ENCODE results near the gene MYB.

The MYB gene

DNA sequence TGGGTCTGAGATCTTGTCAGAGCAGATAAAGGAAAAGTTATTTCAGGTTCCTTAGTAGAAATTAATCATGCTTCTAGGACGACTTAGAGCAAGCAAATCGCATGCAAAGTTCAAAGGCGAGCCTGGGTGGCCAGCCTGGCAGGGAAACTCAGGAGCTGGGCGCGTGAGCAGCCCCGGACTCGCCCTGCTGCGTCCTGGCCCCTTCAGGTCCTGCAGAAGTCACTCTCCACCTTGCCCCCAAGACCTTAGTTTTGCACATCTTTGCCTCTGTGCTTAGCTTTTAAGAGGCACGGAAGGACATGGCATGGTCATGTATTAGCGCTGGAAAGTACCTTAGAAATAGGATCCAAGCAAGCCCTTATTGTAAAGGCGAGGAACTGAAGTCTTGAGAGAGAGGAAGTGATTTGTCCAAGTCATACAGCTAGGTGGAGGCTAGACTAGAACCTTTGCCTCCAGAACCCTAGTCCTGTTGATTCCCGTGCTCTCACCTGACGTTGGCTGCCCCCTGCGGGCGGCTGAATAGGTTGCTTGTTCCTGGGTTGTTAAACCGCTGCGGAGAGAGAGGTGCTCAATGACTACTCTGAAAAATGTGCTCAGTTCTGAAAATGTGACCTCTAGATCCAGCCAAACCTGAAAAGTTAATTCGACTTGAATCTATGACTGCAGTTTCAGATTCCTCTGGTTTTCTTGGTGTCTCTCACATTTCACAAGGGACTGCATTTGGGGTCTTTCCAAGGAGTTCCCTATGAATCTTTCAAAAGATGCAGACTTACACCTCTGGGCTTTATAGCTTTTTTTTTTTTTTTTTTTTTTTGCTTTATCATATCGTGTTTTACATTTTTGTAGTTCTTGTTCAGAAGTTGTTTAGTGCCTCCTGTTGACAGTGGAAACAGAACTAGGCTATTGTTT is 2.7 kb downstream of the MYB start:
- Histone ChIP-seq H4K20me1 (ENCODE audit: insufficient read depth) (no peaks in the 10 kb centered on the region), H3K79me2 (ENCODE audit: insufficient read depth, low read depth) (peaks cover 57% of the 10 kb centered on the region), H3K4me1 (ENCODE audit: low read depth, poor library complexity, severe bottlenecking) (peaks cover 38% of the 10 kb centered on the region), H3K36me3 (ENCODE audit: insufficient read depth) (peaks cover 6% of the 10 kb centered on the region; the same call in 1 of the 2 replicates), H3K4me3 (IDR thresholded peaks at IDR 0.05; ENCODE audit: insufficient read depth, low read depth, low read length) (no peak overlapping the region), H3K9ac (peak overlapping the region; percentile 88), H2AFZ (ENCODE audit: low read depth) (peak overlapping the region; percentile 27), H3K4me2 (peak overlapping the region; percentile 76), H3K27me3 (ENCODE audit: insufficient read depth, low read depth) (no peaks in the 10 kb centered on the region), H3K27ac (peak overlapping the region; percentile 93)
- TF ChIP-seq, protein P1, sequence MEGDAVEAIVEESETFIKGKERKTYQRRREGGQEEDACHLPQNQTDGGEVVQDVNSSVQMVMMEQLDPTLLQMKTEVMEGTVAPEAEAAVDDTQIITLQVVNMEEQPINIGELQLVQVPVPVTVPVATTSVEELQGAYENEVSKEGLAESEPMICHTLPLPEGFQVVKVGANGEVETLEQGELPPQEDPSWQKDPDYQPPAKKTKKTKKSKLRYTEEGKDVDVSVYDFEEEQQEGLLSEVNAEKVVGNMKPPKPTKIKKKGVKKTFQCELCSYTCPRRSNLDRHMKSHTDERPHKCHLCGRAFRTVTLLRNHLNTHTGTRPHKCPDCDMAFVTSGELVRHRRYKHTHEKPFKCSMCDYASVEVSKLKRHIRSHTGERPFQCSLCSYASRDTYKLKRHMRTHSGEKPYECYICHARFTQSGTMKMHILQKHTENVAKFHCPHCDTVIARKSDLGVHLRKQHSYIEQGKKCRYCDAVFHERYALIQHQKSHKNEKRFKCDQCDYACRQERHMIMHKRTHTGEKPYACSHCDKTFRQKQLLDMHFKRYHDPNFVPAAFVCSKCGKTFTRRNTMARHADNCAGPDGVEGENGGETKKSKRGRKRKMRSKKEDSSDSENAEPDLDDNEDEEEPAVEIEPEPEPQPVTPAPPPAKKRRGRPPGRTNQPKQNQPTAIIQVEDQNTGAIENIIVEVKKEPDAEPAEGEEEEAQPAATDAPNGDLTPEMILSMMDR (conservative IDR thresholded peaks at IDR 0.05; ENCODE audit: low read depth, low read length), result peak; percentile 83

DNA sequence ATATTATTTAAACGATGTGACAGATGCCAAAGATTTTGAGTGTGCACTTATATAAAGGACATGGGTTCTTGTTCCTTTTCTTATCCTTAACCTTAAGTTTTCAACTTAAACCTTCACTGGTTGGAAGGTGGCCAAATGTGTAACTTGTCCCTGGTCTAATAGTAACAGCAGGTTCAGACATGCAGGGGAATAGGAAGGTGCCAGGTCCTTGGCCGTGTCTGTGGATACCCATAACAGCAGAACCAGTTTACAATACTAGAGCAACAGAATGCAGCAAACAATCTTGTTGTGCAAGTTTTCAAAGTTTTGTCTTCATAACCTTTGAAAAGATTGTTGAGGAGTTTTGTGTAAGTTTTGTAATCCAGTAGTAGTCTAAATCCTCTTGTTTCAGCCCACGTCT is 4.4 kb downstream of the MYB start:
- Histone ChIP-seq H3K4me3 (IDR thresholded peaks at IDR 0.05; ENCODE audit: insufficient read depth, low read depth, low read length) (no peak overlapping the region), H3K27ac (no peak overlapping the region), H3K4me2 (no peak overlapping the region), H2AFZ (ENCODE audit: low read depth) (no peak overlapping the region), H3K79me2 (ENCODE audit: insufficient read depth, low read depth) (peaks cover 57% of the 10 kb centered on the region), H4K20me1 (ENCODE audit: insufficient read depth) (no peaks in the 10 kb centered on the region), H3K4me1 (ENCODE audit: low read depth, poor library complexity, severe bottlenecking) (peaks cover 25% of the 10 kb centered on the region), H3K27me3 (ENCODE audit: insufficient read depth, low read depth) (no peaks in the 10 kb centered on the region), H3K36me3 (ENCODE audit: insufficient read depth) (peaks cover 6% of the 10 kb centered on the region; the same call in 1 of the 2 replicates), H3K9ac (no peak overlapping the region)
- TF ChIP-seq, protein P1 (conservative IDR thresholded peaks at IDR 0.05; ENCODE audit: low read depth, low read length), result no peak

DNA sequence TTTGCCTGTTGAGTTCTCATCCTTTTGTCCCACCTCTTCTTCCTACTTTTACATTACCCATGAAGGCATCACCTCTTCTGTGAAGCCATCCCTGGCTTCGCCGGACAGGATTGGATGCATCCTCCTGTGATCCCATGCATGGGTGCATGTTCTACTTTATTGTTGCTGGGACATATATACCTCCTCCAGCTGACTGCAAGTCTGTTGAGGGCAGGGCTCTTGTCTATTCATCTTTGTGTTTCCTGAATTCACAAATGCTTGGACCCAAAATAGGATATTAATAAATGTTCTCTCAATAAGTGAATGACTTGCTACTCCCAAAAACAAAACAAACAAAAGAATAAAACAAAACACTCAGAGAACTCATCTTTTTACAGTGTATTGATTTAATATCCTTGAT is 5.1 kb downstream of the MYB start:
- Histone ChIP-seq H3K4me2 (no peak overlapping the region), H3K79me2 (ENCODE audit: insufficient read depth, low read depth) (peaks cover 57% of the 10 kb centered on the region), H2AFZ (ENCODE audit: low read depth) (no peak overlapping the region), H3K27ac (no peak overlapping the region), H3K27me3 (ENCODE audit: insufficient read depth, low read depth) (no peaks in the 10 kb centered on the region), H3K36me3 (ENCODE audit: insufficient read depth) (peaks cover 6% of the 10 kb centered on the region; the same call in 1 of the 2 replicates), H4K20me1 (ENCODE audit: insufficient read depth) (no peaks in the 10 kb centered on the region), H3K9ac (no peak overlapping the region), H3K4me3 (IDR thresholded peaks at IDR 0.05; ENCODE audit: insufficient read depth, low read depth, low read length) (no peak overlapping the region), H3K4me1 (ENCODE audit: low read depth, poor library complexity, severe bottlenecking) (peaks cover 25% of the 10 kb centered on the region)
- TF ChIP-seq, protein P1 (conservative IDR thresholded peaks at IDR 0.05; ENCODE audit: low read depth, low read length), result no peak

DNA sequence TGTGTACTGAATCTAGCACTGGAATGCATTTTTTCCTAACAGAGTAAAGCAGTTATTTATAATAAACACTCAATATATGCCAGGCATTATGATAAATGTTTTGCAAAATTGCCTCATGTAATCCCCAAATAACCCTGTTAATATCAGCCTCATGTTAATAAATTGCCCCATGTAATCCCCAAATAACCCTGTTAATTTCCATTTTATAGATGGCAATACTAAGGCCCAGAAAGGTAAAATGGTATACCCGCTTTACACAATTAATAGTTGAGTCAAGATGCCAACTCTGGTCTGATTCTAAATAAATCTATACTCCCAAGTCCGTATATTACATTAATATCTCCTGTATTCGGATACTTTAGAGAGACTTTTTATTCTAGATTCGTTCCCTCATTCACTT is 6.3 kb downstream of the MYB start:
- Histone ChIP-seq H3K4me1 (ENCODE audit: low read depth, poor library complexity, severe bottlenecking) (peaks cover 25% of the 10 kb centered on the region), H3K79me2 (ENCODE audit: insufficient read depth, low read depth) (peaks cover 47% of the 10 kb centered on the region), H3K36me3 (ENCODE audit: insufficient read depth) (peaks cover 6% of the 10 kb centered on the region; the same call in 1 of the 2 replicates), H3K4me2 (no peak overlapping the region), H3K4me3 (IDR thresholded peaks at IDR 0.05; ENCODE audit: insufficient read depth, low read depth, low read length) (no peak overlapping the region), H2AFZ (ENCODE audit: low read depth) (no peak overlapping the region), H3K9ac (no peak overlapping the region), H3K27me3 (ENCODE audit: insufficient read depth, low read depth) (no peaks in the 10 kb centered on the region), H3K27ac (no peak overlapping the region), H4K20me1 (ENCODE audit: insufficient read depth) (no peaks in the 10 kb centered on the region)
- TF ChIP-seq, protein P1 (conservative IDR thresholded peaks at IDR 0.05; ENCODE audit: low read depth, low read length), result no peak

Data from KMS-11 (cell line).